HEK293 (cell line): ENCODE results near the gene LAYN.

ENCODE experiments used
- BCL11B ChIP-seq: fragments of 450-650 bp; formaldehyde crosslinking; IDR thresholded peaks from 2 replicates; pipeline ENCODE4 v1.5.1; 2016; ENCODE audit warnings: low read depth, missing biosample characterization, missing genetic modification characterization
- CTCF ChIP-seq: fragments of 450-650 bp; formaldehyde crosslinking; IDR thresholded peaks from 2 replicates; pipeline ENCODE4 v1.5.1; 2016; ENCODE audit warnings: missing biosample characterization, missing genetic modification characterization
- KLF7 ChIP-seq: fragments of 450-650 bp; formaldehyde crosslinking; IDR thresholded peaks from 2 replicates; pipeline ENCODE4 v1.5.1; 2016; ENCODE audit warnings: missing biosample characterization, missing genetic modification characterization, borderline replicate concordance
- PBX3 ChIP-seq: sonication (generic); formaldehyde crosslinking; IDR thresholded peaks from 2 replicates; pipeline ENCODE4 v1.8.1; 2022; ENCODE audit warnings: mild to moderate bottlenecking, moderate library complexity, missing genetic modification reagents
- REPIN1 ChIP-seq: fragments of 450-650 bp; formaldehyde crosslinking; IDR thresholded peaks from 2 replicates; pipeline ENCODE4 v1.5.1; 2017; ENCODE audit warnings: missing biosample characterization, missing genetic modification characterization, low read depth
- ZBTB1 ChIP-seq: fragments of 450-650 bp; formaldehyde crosslinking; IDR thresholded peaks from 2 replicates; pipeline ENCODE4 v1.5.1; 2016; ENCODE audit warnings: missing biosample characterization, missing genetic modification characterization
- ZNF350 ChIP-seq: fragments of 450-650 bp; formaldehyde crosslinking; IDR thresholded peaks from 2 replicates; pipeline ENCODE4 v1.5.0; 2017; ENCODE audit warnings: missing biosample characterization, mild to moderate bottlenecking, missing genetic modification characterization
- ZNF792 ChIP-seq: fragments of 450-650 bp; formaldehyde crosslinking; IDR thresholded peaks from 2 replicates; pipeline ENCODE4 v1.5.1; 2016; ENCODE audit warnings: missing biosample characterization, missing genetic modification characterization

GRCh38 chr11:111528557-111528956 is 12.0 kb upstream of the LAYN start:
- TF ChIP-seq REPIN1 (tag by site-specific recombination) (no peak), CTCF (tag by site-specific recombination) (no peak), ZNF792 (no peak), ZBTB1 (tag by site-specific recombination) (no peak), BCL11B (tag by site-specific recombination) (no peak), PBX3 (CRISPR knock-in tag) (no peak), KLF7 (tag by site-specific recombination) (no peak), ZNF350 (tag by site-specific recombination) (no peak)
